Glomerular endothelial cell (primary cell): Measurements from ENCODE around the gene XPR1. TPM values are rescaled to one million over a fixed set of nuclear protein-coding genes. Genes with fewer than 3 reads are reported as not detected.
"Not testable (repeated sequence)": the region's sequence is repeated elsewhere in the genome, so short reads cannot be mapped to it uniquely, and the experiment has no call there.

ENCODE experiments used
- DNase-seq: peaks from one replicate; pipeline ENCODE4 v3.0.0-alpha.2; 2011; ENCODE audit warnings: low read depth, low spot score; ENCODE audit errors: extremely low read depth
- total RNA-seq: library from RNA; depleted of rRNA; stranded (reverse); fragments of >200 nt; gene quantifications from 2 replicates; pipeline ENCODE4 v1.2.3, GENCODE V29; 2015

XPR1 gene
- total RNA-seq, 1 donor from 2014 or later, result 24.2 TPM

- DNase-seq, result no peak
These were observed 190.1 kb downstream of the XPR1 start for GRCh38 chr1:180821970-180822369.

GRCh38 chr1:180831507-180831906 lies 199.7 kb downstream of the XPR1 start:
- DNase-seq, result not testable (repeated sequence)

- DNase-seq, result not testable (repeated sequence)
These were observed 201.4 kb downstream of the XPR1 start for GRCh38 chr1:180833180-180833579.

- DNase-seq, result no peak
These were observed 204.6 kb downstream of the XPR1 start for GRCh38 chr1:180836449-180836848.

GRCh38 chr1:180837020-180837419 lies 205.2 kb downstream of the XPR1 start:
- DNase-seq, result no peak

- DNase-seq, result no peak
These were observed 206.7 kb downstream of the XPR1 start for GRCh38 chr1:180838535-180838934.

GRCh38 chr1:180839547-180839946 lies 207.7 kb downstream of the XPR1 start:
- DNase-seq, result no peak

GRCh38 chr1:180841415-180841814 lies 209.6 kb downstream of the XPR1 start:
- DNase-seq, result no peak

GRCh38 chr1:180842052-180842451 lies 210.2 kb downstream of the XPR1 start:
- no peak for DNase-seq

GRCh38 chr1:180842491-180843275 lies 210.9 kb downstream of the XPR1 start:
- DNase-seq, result no peak

- DNase-seq, result no peak
These were observed 213.5 kb downstream of the XPR1 start for GRCh38 chr1:180845352-180845751.

- no peak for DNase-seq
These were observed 216.4 kb downstream of the XPR1 start for GRCh38 chr1:180848191-180848590.

GRCh38 chr1:180849031-180849775 lies 217.4 kb downstream of the XPR1 start:
- DNase-seq, result no peak

- no peak for DNase-seq
These were observed 220.4 kb downstream of the XPR1 start for GRCh38 chr1:180851995-180852887.

- DNase-seq, result no peak
These were observed 222.2 kb downstream of the XPR1 start for GRCh38 chr1:180854001-180854400.

- DNase-seq, result no peak
These were observed 222.6 kb downstream of the XPR1 start for GRCh38 chr1:180854456-180854855.

GRCh38 chr1:180857947-180858725 lies 226.3 kb downstream of the XPR1 start:
- not testable (repeated sequence) for DNase-seq

GRCh38 chr1:180859306-180859705 lies 227.5 kb downstream of the XPR1 start:
- no peak for DNase-seq

- no peak for DNase-seq
These were observed 228.7 kb downstream of the XPR1 start for GRCh38 chr1:180860535-180860934.

GRCh38 chr1:180862305-180862704 lies 230.5 kb downstream of the XPR1 start:
- no peak for DNase-seq
